ENCODE data around the gene XRCC1.
"Not testable (repeated sequence)": the region's sequence is repeated elsewhere in the genome, so short reads cannot be mapped to it uniquely, and the experiment has no call there.

- not testable (repeated sequence) for TF ChIP-seq CTCF (IDR thresholded peaks at IDR 0.05 in 2 of 3, conservative IDR thresholded peaks at IDR 0.05 in 1 of 3; ENCODE audit: control insufficient read depth in 2 of 3, extremely low read depth in 1 of 3, insufficient read depth in 1 of 3, low read depth in 3 of 3, low read length in 3 of 3); TBL1XR1 (IDR thresholded peaks at IDR 0.05; ENCODE audit: low read depth, low read length); SREBF2 (IDR thresholded peaks at IDR 0.05; ENCODE audit: low read length); TCF12 (IDR thresholded peaks at IDR 0.05; ENCODE audit: low read depth, low read length); NRF1 (conservative IDR thresholded peaks at IDR 0.05; ENCODE audit: low read depth, low read length); EZH2 (IDR thresholded peaks at IDR 0.05; ENCODE audit: borderline replicate concordance, control insufficient read depth, low read depth, low read length); RAD21 (IDR thresholded peaks at IDR 0.05; ENCODE audit: insufficient read depth, low read depth, low read length); CEBPB (IDR thresholded peaks at IDR 0.05; ENCODE audit: borderline replicate concordance in 1 of 2, low read depth in 2 of 2, low read length in 2 of 2); MXI1 (IDR thresholded peaks at IDR 0.05; ENCODE audit: low read depth, low read length); POLR2A (IDR thresholded peaks at IDR 0.05; ENCODE audit: low read depth, low read length)
These were observed 11.7 kb upstream of the XRCC1 start for GRCh38 chr19:43587029-43587428.

Data from GM12878 (cell line).